Hematopoietic multipotent progenitor cell treated with erythropoietin and hydrocortisone succinate and interleukin-3 and kit ligand, for 15 days (in vitro differentiated cells): Measurements from ENCODE around the gene WDR1.

Source experiments
- DNase-seq: peaks from one replicate; pipeline ENCODE4 v3.0.0-alpha.2; 2015; ENCODE audit warnings: low spot score

The WDR1 gene

DNA sequence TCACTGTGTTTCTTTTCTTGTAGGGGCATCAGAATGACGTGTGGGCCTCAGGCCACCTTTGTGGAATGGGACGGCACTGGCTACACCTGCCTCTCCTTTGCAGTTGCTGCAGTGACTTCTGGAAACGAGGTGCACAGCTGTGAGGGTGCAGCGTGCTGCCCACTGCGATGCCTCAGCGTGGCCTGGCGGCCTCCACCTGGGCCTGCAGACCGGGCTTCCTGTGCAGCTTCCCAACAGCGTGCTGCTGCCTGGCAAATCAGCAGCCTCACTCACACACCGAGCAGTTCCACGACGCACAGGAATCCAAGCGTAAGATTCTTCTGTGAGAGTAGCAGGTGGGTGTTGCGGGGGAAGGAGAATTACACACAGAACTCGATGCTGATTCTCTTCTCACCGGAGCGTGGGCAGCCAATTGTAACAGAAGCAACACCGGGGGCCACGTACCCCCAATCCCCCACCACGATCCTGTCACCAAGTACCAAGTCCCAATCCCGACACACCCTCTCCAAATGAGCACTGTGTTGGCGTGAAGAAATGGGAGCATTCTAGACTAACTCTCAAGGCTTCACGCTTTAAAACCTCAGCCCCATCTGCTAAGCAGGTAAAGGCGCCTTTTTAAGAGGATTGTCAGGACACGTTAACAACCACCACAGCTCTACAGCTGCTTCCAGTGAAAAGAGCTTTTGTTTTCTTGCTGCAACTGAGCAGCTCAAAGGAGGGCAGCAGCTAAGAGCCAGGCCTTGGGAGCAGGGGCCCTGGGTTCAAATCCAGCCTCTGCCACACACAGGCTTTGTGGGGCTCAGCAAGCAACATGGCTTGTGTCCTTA, 16.9 kb downstream of the WDR1 start:
- no peak for DNase-seq

DNA sequence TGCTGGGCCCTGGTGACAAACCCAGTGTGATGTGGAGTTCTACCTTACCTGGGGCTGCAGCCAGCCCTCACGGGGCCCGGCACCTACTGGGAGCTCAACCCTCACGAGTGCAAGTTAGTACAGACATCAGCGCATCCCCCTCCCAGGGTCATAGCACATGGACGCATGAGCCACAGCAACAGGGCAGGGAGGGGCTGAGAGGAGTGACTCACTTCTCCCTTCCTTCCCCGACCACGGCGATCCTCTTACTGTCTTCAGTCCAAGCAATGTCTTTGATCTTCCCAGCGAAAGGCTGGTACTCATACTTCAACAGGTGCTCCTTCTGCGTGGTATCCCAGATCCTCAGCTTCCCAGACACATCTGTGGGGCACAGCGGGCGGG, 17.8 kb downstream of the WDR1 start:
- no peak for DNase-seq

DNA sequence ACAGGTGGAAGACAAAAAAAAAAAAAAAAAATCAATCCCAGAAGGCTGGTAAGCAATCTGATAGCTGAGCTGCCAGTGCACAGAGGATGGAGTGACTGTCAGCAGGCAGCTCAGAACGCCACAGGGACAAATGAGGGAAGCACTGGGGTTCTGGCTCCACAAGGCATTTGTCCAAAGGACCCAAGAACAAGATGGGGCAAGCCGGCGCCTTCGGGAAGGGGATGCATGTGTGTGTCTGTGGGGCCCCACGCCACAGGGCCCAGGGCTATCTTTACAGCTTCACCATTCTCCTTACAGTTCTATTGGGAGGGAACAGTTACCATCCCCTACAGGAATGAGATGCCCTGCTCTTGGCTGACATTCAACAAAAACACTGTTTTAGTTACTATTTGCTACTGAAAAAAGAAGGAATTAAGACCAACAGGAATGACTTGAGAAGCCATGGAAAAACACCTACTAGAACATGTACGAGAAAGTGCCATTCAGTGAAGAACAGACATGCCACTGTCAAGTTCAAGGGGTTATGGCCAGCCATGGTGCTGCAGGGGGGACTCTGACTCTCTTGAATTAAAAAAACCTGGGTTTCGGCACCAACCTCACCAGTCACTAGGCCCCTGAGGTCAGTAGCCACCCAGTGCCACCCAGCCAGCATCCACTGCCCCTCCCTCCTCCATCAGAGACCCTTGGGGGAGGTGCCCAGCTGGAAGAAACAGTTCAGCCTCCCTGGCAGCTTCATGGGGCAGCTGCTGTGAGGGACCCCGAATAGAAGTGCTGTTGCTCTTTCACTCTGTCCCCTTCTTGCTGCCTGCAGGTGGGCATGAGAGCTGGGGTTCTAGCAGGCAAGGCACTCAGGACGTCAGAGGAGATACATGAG, 18.5 kb downstream of the WDR1 start:
- DNase-seq = no peak

DNA sequence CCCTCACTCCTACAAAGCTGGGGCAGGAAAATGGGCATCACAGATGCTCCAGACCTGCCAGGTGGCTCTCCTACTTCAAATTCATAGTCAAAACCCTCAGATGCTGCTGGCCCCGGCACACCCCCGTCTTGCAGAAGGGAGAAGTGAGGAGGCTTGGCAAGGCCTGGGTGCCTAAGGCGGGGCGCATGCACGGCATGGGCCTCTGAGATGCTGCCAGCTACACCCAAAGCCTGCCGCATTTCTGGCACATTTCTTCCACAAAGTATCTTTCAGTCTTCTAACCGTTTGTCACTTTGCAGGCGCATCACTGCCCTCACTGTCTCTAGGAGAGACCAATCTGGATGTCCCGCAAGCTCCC, 19.6 kb downstream of the WDR1 start:
- peak; percentile 55 for DNase-seq

DNA sequence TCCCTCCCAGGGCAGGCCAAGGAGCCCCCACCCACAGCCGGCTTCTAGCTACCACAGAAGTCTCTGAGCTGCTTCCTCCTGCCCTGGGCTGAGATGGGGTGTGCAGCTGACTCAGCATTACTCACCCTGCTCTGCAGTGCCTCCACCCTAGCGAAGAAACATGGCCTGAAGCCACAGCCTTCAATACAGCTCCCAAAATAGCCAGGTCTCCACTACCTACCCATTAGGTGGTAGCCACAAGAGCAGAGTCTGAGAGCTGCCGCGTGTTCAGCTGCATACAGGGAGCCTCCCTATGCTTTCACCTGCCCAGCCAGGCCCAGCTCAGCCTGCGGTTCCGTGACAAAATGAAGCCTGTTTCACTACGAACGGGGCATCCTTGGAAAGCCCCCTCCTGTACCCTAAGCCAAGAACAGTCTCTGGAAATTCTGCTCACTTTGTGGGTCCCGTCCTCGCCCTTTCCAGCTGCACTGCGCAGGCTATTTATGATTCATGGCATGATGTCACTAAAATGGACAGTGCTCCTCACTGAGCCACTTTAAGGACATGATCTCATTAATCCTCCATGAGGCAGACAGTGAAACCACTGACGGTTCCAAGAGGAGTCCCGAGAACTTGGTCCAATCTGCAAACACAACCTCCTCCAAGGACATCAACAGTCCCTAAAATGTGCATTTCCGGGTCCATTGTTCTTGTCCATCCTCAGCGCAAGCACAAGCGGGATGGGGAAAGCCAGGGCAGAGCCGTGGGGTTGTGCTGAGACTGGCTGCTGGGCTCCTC, 20.2 kb downstream of the WDR1 start:
- peak; percentile 79 for DNase-seq

DNA sequence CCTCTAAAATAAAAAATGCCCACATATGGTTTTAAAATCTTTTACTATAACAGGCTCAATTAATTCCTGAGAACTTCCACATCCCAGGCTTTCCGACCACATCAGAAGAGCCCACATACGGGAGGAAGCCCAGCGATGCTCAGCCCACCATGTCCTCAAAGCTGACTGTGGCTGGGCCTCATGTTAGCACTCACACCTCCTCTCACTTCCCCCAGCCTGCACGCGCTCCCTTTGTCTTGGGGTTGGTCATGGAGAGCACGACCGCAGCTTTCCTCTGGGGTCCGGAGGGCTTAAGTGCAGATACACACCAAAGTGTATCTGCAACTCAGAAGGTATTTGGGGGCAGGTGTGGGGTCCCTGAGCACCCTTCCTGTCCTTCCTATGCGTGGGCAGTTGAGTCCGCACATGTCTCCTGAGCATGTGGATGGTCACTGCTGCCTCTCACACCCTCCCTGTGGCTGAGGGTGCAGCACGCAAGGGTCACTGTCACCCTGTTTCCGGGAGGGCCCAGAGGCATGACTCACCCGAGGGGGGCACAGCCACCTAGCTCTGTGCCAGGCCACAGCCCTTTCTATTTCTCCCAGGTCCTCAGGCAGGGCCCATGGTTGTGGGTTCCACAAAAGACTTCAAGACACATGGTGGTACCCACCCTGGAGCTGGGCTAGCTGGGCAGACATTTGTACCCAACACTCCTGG, 21.2 kb downstream of the WDR1 start:
- DNase-seq = peak; percentile 16

DNA sequence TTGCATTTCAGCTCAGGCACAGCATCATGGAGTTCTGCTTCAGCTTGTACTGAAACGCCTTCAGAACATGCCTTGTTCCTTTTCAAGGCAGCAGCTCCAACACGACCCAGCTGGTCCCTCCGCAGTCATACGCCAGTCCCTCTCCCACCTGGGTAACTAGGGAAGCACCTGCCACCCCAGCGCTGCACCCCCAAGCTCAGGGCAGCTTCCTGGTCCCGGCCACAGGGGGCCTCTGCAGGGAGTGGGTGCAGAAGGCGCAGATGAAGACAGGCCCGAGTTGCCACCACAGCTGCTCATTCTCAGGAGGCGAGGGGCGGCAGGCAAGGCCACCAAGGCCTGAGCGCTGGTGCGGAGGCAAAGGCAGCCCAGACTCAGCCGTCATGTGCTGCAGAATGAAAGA, 21.8 kb downstream of the WDR1 start:
- DNase-seq = no peak

DNA sequence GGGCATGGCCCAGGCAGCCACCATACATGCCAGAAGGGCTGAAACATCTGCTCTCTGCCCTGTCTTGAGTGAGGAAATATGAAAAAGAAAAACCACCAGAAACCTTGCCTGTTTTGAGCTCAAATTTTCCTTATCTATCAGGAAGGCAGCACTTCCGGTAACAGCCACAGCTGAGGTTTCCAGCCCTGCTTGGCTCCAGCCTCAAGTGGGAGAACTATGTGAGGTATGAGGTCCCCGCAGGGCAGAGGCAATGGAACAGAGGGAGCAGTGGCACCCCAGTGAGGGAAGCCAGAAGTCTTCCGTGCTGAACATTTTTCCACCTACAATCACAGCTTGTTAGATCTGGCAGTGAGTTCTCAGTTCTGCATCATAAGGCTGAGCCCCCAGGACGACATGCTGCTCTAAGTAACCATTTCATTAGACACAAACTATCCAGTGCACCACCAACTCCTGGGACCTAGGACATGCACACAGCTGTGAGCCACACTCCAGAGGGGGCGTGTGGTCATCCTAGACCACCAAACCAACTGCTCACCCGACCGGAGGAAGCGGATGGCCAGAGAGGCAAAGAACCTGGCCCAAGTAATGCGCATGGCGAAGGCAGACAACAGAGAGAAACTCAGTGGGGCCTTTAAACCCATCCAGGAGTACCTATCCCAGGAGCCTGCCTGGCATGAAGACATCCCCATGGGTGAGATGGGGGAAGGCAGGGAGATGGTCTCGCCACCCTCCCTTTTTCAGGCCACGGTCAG, 22.6 kb downstream of the WDR1 start:
- no peak for DNase-seq

DNA sequence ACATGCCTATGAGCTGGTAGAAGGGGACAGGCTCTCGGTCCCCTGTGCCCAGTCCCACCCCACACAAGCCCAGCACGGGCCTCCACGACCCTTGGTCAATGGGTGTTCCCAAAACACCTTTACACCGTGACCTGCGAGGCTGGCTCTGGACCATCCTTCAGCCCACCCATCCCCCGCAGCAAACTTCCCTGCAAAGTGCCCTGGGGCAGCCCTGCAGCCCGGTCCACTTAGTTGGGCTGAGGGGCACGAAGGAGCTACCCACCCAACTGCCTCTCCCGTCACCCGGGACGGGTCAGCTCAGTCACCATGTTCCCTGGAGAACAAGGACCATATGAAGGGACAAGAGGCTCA, 23.4 kb downstream of the WDR1 start:
- DNase-seq = no peak

DNA sequence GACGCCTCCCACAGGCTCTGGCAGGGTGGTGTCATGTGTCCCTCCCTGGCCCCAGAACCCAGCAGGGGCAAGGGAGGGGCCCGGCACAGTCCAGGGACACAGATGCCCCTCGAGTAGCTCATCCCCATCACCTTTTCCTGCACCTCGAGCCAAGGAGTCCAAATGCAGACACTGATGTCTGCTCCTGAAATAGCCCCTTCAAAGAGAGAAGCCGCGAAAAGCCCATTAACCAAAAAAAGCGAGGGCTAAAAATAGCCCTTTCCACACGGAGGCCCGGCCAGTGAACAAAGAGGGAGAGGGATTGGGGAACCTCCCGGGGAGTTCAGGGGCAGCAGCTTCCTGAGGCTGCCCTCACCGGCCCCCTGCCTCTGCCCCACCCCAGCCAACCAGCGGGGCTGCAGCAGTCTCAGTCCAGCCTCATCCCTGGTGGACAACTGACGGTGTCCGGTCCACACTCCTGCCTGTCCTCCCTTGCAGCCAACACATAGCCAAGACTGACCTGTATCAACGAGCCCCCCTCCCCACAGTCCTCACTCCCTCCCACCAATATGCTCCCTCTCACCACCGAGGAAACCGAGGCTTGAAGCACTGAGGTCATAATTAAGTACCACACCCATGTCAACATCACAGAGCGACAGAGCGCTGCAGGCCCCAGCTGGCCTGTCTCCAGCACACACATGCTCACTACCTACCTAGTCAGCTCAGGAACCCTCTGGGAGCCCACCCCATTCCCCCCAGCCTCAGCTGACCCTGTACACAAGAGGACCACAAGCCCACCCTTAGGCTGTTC, 23.9 kb downstream of the WDR1 start:
- DNase-seq = peak; percentile 28

DNA sequence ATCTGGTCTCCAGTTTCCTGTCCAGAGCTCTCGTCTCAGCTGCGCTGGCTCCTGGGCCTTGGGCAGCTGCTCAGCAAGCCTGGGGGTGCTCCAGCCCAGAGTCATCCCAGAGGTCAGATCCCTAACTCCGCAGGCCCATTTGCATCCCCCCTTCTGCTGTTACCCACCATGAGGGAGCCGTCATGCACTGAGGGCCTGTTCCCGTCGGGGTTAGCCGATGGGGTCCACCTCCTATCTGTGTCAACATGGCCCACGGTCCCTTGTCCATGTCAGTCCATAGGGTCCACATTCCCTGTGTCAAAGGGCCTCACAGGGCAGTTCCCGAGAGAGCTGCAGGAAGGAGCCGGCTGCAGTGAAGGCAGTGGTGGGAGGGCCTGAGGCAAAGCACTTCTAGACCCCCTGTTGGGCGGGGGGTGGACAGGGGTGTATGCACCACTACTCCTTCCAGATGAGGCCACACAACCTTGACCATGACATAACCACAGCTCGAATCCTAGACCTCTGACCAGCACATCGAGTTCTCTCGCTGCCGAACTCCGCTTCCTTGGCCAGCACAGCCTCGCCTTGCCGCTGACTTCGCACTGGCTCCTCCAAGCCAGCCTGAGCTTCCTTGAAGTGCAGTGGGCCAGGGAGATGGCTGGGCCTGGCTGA, 24.9 kb downstream of the WDR1 start:
- DNase-seq = no peak

DNA sequence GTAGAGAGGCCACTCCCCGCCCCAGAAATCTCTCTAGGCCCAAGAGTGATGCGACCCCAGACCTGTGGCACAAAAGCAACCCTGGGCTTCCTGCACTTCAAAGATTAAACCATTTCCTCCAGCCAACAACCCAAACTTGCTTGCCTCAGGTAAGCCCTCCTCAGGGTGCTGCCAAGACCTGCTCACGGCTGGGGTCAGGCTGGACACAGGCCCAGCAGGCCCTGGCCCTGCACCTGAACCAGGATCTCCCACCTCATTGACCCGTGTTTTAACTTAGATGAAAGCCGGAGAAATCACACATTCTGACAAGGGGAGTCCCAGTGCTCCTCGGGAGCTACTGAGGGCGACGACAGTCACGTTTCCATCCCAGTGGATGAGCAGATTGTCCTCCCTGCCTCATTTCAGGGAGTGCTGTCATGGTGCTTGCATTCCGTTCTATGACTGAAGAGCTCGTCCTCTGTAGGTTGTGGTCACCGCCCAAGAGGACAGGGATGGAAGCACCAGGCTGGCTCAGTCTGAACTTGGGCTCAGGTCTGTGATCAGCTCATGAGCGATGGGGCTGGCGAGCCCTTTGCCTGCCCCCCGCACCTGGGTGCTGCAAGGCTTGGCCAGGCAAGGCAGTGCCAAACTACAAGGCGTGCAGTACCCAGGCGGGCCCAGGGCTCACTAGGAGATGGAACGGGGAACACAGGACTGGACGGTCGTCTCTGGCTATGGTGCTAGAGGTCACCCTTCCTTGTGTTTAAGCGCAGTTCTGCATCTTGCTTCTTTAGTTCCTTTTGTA, 25.9 kb downstream of the WDR1 start:
- DNase-seq = no peak

DNA sequence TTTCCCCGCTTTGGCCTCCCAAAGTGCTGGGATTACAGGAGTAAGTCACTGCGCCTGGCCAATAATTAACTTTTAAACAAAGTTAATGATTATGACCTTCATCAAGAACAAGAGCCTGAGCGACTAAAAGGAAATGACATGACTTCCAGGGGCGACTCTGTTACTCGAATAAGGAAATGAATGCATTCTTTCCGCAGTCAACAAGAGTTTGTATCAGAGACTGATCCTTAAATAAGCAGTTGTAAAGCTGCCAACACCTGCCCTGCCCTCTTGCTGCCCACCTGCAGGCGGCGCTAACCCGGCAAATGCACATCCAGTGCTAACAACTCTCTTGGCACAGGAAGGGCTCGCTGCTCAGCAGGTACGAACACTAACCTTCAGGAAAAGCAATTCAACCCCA, 27.3 kb downstream of the WDR1 start:
- DNase-seq = peak; percentile 22

DNA sequence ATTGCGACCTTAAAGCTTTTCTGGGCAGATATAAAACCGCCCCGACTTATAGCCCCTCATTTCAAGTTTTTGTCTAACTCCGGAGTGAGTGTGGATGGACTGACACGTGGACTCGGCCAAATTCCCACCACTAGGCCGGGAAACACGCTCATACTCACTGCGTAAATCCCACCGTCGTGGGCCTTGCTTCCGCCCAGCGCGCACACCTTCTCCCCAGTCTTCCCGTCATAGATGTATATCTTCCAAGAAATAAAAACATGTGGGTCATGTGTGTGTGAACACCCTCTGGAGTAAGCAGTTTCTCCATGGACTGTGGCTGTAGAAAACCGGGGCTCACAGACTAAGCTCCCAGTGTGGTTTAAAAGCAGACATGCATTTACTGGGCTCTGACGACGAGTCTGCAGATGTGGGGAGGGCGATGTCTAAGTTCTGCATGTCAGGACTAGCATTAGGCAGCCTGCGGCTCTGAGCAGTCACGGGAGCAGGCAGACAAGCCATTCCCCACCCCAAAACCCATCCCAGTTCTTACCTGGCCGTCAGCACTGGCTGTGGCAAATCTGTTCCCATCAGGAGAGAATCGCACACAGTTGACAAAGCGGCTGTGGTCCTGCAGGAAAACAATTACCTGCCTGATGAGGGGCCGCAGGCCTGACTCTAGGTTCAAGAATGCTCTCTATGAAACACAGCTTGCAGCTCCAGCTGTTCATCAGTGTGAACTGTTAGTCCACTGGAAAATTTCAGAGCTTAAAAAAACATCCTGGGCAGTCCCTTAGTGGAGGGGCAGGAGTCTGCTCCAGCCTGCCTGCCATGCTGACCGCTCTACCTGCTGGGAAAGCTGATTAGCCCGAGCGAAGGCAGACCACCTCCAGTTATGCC, 28.2 kb downstream of the WDR1 start:
- no peak for DNase-seq

DNA sequence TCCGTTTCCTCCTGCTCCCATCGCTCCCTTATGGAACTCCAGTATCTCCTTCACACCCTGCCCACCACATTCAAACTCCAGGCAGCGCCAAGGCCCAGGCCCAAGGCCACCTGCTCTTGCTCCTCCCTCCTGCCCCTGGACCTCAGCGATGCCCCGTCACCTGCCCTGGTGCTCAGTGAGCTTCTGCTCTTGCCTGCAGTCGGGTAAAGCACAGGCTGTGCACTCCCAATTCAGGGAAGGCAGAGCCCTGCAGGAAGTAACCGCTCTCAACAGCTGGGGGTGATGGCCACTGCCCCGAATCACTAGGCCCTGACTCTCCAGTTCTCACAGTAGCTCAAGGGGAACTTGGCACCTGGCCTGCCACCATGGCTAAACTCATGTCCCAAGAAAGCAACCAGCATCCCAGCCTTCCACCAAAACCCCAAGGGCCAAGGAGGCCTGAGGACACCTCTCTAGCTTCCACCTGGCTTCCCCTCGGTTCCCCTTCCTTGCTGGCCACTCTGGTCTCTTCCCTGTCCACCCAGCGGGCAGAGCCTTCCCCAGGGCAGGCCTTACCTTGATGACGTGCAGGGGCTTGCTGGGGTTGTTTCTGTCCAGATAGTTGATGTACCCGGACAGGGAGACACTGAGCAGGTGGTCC, 29.3 kb downstream of the WDR1 start:
- DNase-seq = no peak

DNA sequence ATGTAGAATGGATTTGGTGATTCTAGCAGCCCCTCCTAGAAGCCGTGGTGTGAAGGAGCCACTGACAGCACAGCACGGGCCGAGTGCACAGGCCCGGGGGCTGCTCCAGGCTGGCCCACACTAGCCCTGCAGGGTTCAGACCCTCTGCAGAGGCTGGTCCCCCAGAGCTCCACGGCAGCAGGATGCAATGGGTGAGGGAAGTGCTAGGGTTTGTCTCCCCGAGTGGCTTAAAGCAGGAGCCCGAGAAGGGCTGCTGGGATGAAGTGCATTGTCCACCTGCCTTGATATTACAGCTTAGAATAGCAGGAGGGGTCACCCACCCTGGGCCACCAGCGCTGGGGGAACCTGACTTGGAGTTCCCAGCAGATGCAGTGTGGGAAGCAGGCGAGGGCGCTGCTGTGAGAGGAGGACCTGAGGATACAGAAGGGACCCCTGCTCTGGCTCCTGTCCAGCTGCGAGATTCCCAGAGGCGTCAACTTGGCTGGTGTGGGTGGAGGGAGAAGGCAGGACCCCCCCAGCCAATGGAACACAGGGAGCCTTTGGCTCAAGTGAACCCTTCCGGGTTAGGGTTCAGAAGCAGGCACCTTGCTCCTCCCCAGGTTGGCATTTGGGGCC, 30.0 kb downstream of the WDR1 start:
- no peak for DNase-seq

DNA sequence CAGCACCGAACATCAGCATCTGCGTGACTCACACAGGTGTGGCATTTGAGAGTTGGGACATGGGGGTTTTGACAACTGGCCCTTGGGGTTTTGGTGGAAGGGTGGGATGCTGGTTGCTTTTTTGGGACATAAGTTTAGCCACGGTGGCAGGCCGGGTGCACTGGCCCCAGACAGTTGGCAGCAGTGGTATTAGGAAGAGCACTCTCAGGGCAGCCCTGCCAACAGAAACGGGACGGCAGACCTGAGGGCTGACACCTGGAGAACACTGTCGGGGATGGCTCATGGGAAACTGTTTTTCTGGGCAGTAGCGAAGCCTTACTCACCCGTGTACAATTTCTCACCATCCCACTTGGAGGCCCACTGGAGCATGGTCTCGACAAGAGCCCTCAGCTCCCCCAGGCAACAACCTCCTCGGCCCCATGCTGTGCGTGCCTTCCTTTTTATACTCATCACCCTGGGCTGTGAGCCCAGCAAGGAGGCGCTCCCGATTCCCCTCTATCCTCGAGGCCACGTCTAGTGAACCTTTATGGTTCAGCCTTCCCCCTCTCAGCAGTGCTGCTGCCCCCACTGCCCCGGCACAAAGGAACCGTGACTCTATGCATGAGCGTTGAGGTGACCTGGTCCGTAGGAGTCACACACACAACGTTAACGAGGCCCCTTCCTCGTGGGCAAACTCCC, 30.6 kb downstream of the WDR1 start:
- no peak for DNase-seq
